Retinal pigment epithelial cell (primary cell): ENCODE results near the gene HOXD8.

Experiments used
- DNase-seq: peaks from one replicate; pipeline ENCODE4 v3.0.0-alpha.2; 2010; ENCODE audit warnings: low read depth
- H3K4me3 ChIP-seq: 2 replicates; pipeline ENCODE4 v1.5.1; 2011; ENCODE audit warnings: mild to moderate bottlenecking, low read length, control low read depth, moderate library complexity
- TF ChIP-seq, protein P1 (sequence below): conservative IDR thresholded peaks from 2 replicates; pipeline ENCODE4 v1.5.1; 2011; ENCODE audit warnings: low read depth, low read length, control low read depth, inconsistent platforms

The HOXD8 gene

DNA sequence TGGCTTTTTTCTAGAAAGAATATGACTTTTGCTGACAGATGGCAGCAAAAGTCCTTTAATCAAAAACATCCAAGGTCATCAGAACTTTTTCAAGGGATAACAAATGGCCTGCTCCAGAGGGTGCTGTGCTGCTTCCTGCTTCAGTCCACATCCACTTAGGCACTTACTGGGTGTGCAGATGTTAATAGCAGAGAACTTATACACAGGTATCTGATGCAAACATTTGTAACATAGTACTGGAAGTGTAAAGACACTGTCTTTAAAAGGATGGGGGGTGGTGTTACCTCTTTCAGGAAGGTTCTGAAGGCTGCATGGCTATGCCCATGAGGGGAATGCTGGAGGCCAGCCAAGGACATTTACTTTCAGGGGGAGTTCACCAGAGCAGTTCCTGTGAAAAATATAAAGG, 5.5 kb downstream of the HOXD8 start:
- no peak overlapping the region for H3K4me3 ChIP-seq
- TF ChIP-seq, protein P1, sequence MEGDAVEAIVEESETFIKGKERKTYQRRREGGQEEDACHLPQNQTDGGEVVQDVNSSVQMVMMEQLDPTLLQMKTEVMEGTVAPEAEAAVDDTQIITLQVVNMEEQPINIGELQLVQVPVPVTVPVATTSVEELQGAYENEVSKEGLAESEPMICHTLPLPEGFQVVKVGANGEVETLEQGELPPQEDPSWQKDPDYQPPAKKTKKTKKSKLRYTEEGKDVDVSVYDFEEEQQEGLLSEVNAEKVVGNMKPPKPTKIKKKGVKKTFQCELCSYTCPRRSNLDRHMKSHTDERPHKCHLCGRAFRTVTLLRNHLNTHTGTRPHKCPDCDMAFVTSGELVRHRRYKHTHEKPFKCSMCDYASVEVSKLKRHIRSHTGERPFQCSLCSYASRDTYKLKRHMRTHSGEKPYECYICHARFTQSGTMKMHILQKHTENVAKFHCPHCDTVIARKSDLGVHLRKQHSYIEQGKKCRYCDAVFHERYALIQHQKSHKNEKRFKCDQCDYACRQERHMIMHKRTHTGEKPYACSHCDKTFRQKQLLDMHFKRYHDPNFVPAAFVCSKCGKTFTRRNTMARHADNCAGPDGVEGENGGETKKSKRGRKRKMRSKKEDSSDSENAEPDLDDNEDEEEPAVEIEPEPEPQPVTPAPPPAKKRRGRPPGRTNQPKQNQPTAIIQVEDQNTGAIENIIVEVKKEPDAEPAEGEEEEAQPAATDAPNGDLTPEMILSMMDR = no peak
- no peak for DNase-seq

DNA sequence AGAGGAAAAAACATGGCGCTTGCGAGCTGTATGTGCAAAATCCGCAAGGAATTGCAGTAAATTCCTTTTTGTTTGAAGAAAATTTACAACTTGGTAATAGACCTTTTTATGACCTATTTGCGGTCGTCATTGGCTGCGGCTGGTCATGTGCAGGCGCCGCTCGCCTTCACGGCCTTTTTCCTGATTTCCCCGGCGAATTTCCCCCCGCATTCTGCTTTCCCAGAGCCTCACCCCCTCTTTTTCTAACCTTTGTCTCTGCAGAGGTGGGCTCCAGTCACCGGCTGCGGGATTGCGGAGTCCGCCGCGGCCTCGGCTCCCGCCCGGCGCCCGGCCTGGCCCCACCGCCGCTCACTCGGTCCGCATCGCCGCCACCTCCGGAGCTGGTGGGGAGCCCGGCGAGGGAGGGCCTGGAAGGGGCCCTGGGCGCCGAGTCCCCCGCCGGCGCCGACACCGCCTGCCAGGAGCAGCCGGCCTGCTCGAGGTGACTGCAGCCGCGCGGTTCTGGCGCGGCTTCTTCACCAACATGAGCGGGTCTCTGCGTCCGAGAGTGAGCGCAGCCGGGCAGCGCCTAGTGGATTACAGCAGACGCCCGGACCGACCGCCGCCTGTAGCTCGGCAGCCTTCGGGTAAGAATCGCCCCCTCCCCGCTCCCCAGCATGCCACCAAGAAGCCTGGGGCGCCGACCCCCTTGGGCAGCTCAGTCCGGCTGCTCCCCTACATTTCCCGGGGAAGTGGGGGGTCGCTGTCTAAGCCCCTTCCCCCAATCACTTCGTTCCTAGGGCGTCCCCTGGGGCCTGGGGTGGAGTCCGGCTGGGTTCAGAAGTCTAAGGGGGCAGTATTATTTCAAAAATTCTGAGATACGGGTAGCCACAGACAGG, 7.1 kb downstream of the HOXD8 start:
- H3K4me3 ChIP-seq = peak overlapping the region; percentile 8
- TF ChIP-seq, protein P1 = no peak
- DNase-seq = no peak

DNA sequence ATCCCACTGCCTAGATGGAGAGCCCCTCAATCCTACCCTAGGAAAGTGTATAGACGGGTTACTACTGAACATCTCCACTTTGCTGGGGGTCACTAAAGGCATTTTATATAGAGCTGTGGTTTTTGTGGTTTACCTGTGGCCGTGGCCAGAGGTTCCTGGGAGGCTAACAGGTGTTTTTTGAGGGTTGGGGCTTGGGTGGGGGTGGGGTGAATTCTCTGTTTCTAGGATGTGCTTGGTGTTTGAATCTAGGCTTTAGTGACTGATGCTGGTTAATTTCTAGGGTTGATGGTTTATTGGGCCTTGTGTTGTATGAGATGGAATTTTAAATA, 7.7 kb downstream of the HOXD8 start:
- TF ChIP-seq, protein P1 = no peak
- DNase-seq = no peak
- H3K4me3 ChIP-seq = no peak overlapping the region

DNA sequence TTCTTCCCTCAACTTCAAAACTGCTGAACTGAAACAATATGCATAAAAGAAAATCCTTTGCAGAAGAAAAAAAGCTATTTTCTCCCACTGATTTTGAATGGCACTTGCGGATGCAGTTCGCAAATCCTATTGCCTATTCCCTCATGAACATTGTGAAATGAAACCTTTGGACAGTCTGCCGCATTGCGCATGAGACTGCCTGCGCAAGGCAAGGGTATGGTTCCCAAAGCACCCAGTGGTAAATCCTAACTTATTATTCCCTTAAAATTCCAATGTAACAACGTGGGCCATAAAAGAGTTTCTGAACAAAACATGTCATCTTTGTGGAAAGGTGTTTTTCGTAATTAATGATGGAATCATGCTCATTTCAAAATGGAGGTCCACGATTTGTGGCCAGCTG, 8.4 kb downstream of the HOXD8 start:
- TF ChIP-seq, protein P1 = no peak
- no peak for DNase-seq
- H3K4me3 ChIP-seq = no peak overlapping the region

DNA sequence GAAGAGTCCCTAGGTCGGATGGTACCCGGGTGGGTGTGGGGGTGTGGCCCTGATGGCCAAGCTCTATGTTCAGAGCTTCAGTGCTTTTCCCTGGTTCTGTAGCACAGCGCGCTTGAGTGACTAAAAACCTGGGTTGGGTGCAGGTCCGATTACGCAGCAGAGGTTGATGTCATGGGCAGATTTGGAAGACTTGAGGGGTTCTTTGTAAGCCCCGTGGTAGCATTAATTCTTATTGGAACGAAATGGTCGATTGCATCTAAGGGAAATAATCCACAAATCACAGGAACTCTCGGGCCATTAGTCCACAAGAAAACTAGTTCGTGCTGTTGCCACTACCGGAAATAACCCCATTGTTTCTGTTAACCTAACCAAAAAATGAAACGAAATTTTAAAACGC, 9.0 kb downstream of the HOXD8 start:
- H3K4me3 ChIP-seq = no peak overlapping the region
- DNase-seq = no peak
- TF ChIP-seq, protein P1 = no peak

DNA sequence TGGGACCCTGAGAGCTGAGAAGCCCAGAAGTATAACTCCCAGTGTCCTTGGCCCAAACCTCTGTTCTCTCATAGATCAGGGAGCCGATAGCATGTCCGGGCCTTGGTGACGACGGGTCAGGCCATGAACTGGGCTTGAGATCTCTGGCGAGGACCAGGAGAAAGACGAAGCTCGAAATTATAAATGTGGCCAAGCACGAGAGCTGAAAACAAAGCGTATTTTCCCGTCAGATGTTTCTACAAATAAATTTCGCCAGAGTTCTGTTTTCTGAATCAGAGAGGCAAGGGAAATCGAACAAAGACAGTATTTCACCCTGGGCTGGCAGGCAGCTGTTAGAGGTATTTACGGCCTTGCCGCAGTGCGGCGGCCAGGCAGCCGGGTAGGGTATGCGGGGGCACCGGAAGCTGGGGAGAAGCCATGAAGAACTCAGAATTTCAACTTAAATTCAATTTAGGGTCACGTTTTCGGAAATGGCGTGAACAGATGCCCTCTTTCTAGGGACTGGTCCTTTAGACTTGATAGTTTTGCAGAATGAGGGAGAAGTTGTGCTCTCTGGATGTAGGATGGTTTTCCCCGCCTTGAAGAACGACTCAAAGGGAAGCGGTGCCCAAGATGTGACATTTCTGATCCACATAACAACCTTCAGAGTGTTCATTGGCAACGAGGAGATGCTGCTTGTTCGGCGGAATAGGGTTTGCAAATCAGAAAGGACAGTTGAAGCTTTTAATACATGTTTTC, 9.6 kb downstream of the HOXD8 start:
- no peak overlapping the region for H3K4me3 ChIP-seq
- TF ChIP-seq, protein P1 = no peak
- no peak for DNase-seq
